Loucy (cell line): ENCODE measurements around the gene FRS2.

Experiments
- EZH2phosphoT487 ChIP-seq: fragments of 200-600 bp; IDR thresholded peaks from 2 replicates; pipeline ENCODE4 v1.6.1; 2018; ENCODE audit warnings: antibody characterized with exemption, mild to moderate bottlenecking, moderate library complexity, borderline replicate concordance
- TF ChIP-seq, protein P1 (sequence below): fragments of 200-600 bp; sonication (generic); conservative IDR thresholded peaks from 2 replicates; pipeline ENCODE4 v1.5.1; 2014; ENCODE audit warnings: mild to moderate bottlenecking, antibody characterized with exemption, low read length

DNA sequence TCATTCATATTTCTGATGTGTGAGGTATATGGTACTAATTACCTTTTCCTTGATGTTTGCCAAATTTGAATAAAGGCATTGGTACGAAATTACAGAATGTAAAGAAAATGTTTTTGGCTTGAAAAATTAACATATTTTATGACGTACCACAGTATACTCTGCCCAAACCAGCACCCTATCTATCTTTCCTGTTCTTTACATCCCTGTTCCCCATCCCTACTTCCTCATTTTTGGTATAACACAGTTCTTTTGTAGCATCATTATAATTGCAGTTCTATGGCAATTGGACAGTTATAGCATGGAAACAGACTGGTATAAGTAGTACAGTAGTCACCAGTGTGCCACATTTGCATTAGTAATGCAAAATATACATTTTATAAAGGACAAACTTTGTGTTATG is 108.1 kb downstream of the FRS2 start:
- TF ChIP-seq, protein P1, sequence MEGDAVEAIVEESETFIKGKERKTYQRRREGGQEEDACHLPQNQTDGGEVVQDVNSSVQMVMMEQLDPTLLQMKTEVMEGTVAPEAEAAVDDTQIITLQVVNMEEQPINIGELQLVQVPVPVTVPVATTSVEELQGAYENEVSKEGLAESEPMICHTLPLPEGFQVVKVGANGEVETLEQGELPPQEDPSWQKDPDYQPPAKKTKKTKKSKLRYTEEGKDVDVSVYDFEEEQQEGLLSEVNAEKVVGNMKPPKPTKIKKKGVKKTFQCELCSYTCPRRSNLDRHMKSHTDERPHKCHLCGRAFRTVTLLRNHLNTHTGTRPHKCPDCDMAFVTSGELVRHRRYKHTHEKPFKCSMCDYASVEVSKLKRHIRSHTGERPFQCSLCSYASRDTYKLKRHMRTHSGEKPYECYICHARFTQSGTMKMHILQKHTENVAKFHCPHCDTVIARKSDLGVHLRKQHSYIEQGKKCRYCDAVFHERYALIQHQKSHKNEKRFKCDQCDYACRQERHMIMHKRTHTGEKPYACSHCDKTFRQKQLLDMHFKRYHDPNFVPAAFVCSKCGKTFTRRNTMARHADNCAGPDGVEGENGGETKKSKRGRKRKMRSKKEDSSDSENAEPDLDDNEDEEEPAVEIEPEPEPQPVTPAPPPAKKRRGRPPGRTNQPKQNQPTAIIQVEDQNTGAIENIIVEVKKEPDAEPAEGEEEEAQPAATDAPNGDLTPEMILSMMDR = no peak
- no peak for TF ChIP-seq EZH2phosphoT487
